8988T (cell line): Measurements from ENCODE around the gene JSRP1.

ENCODE experiments used
- DNase-seq: peaks from one replicate; pipeline ENCODE4 v3.0.0; 2011

The JSRP1 gene, protein sequence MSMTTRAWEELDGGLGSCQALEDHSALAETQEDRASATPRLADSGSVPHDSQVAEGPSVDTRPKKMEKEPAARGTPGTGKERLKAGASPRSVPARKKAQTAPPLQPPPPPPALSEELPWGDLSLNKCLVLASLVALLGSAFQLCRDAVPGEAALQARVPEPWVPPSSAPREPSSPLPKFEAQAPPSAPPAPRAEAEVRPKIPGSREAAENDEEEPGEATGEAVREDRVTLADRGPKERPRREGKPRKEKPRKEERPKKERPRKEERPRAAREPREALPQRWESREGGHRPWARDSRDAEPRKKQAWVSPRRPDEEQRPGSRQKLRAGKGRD

DNA sequence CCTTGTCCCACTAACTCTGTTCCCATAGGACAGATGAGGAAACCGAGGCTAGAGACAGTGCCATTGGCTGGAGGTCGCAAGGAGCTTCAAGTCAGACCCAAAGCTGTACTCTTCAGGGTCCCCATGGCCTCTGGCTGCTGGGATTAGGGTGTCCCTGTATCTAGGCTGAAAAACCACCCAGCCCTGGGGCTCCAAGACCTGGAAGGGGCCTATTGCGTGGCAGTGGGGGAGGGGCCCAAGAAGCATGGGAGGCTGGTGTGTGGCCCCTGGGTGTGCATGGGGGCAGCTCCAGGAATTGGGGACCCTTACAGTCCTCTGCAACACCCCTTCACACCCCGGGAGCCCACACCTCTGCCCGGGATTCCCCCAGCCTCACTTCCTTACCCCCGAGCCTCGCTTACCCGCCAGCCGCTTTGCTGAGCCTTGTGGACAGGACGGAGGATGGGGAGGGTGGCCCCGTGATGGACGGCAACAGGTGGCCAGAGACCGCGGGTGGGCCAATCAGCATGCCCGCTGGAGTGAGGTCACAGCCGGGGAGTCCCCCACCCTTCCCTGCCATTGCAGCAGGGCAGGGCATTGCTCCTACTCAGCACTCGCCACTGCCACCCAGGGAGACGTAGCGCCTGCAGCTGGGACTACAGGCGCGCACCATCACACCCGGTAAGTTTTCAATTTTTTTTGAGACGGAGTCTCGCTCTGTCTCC is at the start of gene JSRP1:
JSRP1 (minus strand) TSS at position 436 of the 704 bp plus-strand sequence. CDS start 1,103 bp downstream, outside the sequence.
- no peak for DNase-seq

DNA sequence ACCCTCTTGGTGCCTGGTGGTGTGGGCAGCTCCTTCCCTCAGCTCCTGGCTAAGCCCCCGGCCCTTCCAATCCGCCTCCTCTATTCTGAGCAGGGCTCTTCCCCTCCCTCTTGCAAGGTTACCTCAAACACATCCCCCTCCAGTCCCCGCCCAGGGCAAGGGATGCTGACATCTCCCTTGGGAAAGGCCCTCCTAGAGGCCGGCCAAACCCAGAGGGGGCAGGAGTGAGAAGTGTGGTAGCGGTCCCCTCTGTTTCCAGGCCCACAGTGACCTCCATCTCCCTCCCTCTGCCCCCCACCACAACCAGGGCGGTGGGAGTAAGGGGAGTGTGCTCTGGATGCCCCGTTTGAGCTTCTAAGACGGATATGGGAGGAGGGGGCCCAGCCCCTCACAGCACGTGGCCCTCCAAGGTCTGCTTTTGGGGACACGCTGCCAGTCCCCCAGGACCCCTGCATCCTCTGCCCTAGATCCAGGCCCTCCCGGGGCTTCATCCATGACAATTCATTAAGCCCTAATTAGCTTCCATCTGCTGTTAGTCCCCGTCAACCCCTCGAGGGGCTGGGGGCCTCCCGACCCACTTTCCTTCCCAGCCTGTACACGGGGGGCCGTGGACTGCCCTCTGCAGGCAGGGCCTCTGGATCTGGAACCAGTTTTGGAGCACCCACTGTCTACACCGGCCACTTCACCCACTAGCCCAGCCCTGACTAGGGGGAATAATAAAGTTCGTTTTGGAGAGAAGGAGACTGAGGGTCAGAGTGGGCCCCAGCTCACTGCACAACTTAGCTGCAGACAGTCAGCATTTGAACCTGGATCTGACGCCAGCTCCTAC is 49.4 kb upstream of the JSRP1 start:
- DNase-seq = no peak

DNA sequence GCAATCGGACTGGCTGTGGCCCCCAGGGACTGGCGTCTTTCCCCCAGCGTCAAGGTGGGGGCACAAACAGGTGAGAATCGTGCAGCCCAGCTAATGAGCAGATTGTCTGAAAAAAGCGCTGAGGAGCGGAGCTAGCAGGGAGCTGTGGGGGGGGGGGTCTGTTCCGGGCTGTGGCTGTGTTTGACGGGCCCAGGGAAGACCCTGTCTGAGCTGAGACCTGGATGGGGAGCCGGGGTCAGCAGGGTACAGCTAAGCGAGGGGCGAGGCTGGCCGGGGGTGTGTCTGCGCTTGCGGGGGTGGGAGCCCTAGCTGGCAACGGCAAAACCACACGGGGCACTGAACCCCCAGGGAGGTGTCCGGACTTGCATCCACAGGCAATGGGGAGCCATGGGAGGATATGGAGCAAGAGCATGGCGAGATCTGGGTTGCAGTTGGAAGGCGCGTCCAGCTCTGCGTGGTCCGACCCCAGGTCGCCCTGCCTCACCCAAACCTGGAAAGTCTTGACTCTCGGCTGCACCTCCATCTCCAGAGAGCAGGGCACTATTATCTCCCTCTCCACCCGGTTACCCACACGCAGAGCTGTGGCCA is 47.1 kb upstream of the JSRP1 start:
- DNase-seq = no peak

DNA sequence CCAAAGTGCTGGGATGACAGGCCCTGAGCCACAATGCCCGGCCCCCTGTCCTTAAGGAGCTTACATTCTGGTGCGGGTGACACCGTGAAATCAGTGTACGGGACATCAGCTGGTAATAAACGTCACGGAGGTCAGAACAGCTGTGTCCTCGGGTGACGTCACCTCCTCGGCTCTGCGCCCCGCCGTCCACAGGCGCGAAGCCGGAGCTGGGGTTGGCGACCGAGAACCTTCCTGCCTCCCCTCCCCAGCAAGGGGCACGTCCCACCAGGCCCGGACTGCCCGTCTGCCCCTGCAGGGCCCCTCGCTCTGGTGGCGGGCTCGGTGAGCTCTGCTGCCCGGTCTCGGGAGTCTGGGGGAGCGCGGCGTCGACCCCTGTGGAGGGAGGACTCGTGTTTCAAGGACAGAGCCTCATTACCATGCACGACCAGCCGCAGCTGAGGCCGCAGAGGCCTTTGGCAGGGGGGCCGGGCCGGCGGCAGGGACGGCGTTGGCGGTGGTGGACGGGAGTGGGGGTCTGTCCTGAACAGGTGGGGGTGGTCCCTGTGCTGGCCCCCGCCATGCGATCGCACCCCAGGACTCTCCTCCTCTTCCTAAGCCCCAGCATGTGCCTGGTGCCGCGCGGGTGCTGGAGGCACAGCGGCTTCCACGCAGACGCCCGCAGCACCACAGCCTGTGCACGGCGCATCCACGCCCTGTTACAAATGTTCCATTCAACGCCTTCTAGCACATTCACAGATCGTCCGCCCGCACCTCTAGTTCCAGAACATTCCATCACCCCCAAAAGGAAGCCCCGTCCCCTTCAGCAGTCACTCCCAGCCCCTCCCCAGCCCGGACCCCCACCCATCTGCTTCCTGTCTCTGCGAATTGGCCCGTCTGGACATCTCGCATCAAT is 46.3 kb upstream of the JSRP1 start:
- DNase-seq = no peak

DNA sequence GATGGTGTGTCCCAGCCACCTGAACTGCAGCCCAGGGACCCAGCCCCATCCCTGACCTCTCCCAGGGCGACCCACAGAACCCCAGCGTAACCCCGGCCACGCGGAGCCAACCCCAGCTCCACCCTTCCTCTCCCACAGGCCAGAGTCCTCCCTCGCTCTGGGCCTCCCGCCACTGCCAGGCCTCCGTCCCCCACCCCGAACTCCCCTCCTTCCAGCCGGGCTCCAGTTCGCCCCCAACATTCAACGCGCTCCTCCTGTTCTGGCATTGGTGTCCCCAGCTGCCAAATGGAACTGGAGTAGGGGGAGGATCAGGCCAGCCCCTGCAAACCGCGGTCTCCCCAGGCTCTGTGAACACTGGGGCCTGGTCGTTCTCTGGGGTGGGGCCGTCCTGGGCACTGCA is 44.3 kb upstream of the JSRP1 start:
- no peak for DNase-seq

DNA sequence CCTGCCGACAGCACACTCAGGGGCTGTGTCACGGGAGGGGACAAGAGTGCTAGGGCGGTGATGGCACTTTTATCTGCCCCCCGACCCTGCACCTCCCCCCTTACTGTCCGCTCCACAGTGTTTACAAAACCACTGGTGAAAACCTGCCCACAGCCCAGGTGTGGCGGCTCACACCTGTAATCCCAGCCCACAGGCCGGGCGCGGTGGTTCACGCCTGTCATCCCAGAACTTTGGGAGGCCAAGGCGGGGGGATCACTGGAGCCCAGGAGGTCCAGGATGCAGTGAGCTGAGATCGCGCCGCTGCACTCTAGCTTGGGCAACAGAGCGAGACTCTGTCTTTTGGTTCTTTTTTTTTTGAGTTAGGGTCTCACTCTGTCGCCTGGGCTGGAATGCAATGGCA is 39.9 kb upstream of the JSRP1 start:
- no peak for DNase-seq

DNA sequence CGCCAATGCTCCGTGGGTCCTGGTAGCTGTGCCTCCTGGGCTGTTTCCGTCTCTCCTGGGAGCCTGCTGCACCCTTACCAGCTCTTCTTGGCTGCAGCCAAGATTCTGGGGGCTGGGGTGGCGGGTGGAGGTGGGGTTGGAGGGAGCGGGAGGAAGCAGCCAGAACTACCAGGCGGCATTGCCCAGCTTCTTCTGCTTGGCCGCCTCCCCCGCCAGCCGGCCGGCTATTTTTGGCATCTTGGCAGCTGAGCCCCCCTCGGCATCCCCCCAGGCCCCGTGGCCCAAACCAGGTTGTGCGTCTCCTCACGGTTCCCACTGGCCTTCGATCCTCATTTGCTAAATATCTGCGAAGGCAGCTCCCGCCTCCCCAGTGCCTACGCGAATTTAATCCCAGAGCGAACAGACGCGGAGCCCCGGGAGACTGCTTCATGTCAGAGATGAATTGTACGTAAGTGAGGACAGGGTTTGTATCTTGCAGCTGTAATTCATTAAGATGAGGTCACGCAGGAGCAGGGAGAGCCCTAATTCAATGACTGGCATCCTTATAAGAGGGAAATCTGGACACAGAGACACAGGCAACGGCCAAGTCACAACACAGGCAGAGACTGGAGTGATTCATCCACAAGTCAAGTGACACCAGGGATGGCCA is 38.6 kb upstream of the JSRP1 start:
- DNase-seq = no peak

DNA sequence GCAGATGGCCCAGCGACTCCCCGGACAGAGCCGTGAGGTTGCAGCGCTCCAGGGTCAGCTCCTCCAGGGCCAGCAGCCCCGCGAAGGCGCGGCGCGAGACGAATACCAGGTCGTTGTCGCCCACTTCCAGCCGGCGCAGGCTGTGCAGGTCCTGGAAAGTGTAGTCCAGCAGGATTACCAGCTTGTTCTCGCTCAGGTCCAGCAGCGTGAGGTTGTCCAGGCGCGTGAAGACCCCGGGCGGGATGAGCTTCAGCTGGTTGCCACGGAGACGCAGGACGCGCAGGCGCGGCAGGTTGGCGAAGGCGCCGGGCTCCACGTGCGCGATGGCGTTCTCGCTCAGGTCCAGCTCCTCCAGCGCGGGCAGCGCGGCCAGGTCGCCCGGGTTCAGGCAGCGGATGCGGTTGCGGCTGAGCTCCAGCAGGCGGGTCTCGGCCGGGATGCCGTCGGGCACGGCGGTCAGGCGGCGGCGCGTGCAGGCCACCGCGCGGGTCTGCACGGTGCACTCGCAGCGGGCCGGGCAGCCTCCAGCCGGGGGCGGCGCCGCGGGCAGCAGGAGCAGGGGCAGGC is 35.1 kb upstream of the JSRP1 start:
- no peak for DNase-seq

DNA sequence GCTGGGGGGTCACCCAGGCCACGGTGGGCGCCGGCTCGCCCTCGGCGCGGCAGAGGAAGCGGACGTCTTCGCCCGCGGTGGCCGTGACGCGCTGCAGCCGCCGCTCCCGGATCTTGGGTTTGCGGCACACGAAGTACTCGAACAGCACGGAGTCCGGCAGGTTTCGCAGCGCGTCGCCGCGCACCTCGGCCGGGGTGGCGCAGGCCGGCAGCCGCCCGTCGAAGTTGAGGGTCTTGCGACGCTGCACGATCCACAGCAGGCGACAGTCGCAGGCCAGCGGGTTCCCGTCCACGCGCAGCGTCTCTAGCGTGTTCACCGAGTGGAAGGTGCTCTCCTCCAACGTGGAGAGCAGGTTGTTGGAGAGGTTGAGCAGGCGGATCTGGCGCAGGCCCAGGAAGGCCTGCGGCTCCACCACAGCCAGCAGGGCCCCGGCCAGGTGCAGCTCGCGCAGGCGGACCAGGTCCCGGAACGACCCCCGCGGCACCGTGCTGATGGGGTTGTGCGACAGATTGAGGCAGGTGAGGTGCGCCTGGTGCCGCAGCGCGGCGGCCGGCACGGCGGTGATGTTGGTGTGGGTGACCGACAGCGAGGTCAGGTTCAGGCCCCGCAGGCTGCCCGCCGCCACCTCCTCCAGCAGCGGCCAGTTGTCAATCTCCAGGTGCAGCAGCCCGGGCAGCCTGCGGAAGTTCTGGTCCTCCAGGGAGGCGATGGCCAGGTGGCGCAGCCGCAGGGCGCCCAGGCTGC is 34.4 kb upstream of the JSRP1 start:
- no peak for DNase-seq

DNA sequence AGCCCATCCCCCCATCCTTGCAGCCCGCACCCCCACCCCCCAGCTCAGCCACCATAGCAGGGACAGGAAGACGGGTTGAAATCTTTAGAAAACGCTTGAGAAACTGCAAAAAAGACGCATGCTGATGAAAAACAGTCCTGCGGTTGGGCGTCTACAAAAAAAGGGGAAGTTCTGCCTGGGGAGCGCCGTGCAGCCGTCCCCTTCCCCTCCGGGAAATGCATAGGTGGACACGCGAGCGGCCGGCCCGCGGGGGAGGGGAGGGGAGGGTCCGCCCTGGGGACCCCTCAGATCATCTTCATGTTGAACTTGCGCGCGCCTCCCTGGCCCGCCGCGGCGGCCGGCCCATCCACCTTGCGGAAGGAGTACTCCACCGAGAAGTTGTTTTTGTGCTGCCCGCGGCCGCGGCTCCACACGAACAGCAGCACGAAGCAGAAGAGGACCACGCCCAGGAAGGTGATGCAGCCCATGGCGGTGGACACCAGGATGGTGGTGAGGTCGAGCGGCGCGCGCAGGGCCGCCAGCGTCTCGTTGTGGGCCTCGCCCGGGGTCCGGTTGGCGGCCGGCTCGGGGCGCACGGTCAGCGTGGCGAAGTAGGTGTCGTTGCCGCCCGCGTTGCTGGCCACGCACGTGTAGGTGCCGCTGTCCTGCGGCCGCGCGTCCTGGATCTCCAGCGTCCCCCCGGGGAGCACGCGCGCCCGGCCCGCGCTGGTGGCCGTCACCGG is 33.7 kb upstream of the JSRP1 start:
- no peak for DNase-seq

DNA sequence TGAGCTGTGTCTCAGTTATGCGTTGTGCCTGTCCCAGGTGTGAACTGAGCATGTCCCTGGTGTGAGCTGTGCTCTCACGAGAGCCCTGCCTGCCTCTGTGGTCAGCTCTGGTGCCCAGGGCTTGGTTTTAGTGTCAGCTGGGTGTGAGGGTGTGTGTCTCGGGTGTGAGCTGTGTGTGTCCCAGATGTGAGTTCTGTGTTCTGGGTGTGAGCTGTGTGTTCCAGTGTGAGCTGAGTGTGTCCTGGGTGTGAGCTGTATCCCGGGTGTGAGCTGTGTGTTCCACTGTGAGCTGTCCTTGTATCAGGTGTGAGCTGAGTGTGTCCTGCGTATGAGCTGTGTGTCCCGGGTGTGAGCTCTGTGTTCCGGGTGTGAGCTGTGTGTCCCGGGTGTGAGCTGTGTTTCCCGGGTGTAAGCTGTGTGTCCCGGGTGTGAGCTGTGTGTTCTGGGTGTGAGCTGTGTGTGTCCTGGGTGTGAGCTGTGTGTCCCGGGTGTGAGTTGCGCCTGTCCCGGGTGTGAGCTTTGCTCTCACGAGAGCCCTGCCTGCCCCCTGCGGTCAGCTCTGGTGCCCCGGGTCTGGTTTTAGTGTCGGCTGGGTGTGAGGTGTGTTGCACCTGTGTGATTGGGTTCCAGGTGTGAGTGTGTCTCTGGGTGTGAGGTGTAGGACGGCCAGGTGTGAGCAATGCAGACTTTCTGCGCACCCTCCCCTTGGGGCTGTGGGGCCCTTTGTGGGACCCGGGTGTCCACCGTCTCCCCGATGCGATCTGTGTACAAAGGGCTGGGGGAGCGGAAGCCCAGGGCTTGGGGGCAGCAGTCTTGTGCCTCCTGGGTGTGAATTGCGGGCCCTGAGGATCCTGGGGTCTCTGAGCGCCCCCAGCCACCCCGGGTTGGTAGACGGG is 32.8 kb upstream of the JSRP1 start:
- no peak for DNase-seq

DNA sequence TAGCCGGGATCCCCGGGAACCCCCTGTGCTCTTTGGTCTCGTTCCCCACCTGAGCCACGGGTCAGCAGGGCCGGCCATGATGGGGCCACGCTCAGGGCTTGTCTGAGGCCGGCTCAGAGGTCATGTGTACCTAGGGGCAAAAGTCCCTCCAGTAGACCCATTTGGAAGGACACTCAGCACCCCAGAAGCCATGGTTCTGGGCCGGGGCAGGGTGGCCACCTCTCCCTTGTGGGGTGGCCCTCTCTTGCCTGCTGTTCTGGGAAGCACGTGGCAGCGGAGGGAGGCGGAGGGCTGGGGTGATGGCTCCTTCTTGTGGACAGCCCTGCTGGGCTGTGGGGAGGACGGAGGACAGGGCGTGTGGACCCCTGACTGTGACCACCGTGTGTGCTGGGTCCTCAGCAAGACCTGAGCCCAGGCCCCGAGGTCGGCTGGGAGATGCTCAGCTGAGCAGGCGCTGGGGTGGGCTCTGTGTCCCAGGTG is 32.2 kb upstream of the JSRP1 start:
- DNase-seq = no peak

DNA sequence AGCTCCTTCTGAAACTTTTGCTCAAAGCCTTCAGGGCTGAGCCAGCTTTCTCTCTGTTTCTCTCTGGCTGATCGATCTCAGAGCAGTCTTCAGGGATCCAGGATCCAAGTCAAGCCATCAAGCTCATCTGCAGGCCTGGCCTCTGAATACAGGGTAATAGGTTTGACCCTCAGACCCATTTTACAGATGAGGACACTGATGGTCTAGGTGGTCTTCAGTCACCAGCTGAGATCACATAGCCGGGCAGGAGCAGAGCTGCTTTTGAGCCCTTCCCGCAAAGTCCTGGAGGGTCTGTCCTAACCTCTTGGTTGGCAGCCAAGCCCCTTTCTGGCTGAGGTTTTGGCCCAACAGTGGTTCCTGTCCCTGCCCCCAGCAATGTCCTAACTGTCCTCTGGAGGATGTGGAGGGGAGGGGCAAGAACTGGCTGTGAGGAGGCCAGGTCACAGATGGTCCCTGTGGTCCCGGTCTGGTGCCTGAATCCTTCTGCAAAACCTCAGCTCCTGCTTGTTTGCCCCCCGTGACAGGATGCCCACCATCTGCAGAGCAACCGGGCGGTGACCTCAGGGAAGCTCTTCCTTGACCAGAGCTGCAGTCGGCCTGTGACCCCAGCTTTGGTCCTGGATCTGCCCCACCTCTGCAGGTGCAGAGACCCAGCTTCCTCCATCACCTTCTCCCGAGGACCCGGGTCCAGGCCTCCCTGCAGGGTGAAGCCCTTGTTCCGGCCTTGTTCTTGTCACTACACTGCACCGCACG is 31.5 kb upstream of the JSRP1 start:
- no peak for DNase-seq

DNA sequence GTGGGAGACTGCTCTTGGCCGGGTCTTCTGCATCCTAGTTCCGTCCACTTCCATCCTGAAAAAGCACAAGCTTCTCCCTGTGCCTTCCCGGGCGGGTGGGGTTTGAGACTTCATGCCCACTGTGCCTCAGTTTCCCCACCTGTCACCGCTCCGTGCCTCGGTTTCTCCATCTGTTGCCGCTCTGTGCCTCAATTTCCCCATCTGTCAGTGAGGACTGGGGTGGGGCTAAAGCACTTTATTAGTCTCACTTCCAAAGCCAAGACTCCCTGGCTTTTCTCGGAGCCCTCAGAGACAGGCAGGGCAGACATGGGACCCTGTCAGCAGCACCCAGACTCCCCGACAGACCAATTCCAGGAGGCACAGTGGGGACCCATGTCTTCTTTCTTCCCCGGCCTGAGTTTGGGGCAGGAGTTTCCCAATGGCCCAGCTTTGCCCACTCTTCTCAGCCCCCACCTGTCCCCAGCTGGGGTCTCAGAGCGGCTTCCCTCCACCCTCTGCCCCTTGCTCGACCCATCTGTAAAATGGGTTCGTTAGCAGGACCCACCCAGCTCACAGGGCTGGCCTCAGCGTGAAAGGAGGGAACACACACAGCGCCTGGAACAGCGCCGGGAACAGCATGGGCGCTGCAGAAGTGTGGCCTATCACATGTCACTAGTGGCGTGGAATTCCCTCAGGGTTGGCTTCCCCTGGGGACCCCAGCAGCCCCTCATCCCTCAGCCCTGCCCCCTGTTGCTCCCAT is 30.4 kb upstream of the JSRP1 start:
- DNase-seq = no peak

DNA sequence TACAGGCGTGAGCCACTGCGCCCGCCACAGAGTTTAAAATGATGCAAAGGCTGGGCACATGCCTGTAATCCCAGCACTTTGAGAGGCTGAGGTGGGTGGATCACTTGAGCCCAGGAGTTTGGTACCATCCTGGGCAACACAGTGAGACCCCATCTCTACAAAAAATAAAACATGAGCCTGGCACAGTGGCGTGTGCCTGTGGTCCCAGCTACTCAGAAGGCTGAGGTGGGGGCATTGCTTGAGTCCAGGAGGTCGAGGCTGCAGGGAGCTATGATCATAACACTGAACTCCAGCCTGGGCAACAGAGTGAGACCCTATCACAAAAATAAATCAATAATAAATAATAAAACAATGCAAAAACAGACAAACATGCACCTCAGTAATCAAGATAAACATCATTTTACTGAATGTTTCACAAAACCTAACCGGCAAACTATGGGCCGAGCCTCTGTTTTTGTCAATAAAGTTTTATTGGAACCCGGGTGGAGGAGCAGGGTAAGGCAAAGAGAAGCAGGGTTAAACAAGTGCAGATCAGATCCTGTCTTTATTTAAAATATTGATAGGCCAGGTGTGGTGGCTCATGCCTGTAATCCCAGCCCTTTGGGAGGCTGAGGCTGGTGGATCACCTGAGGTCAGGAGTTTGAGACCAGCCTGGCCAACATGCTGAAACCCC is 27.8 kb upstream of the JSRP1 start:
- no peak for DNase-seq

DNA sequence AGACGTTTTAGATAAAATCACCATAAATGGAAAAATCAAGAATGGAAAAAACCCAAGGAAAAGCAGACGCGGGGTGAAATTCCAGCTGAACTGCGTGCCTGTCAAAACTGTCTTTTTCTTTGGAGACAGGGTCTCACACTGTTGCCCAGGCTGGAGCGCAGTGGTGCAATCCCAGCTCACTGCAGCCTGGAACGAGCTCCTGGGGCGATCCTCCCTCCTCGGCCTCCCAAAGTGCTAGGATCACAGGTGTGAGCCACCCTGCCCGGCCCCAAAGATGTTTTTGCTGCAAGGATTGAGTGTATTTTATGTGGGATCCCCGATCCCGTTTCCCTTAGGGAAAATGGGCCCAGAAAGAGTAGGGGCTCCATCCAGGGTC is 26.6 kb upstream of the JSRP1 start:
- DNase-seq = no peak
